Kidney (tissue), 14 donors: ENCODE measurements around the gene SCART1. TPM values are rescaled to one million over a fixed set of nuclear protein-coding genes. Genes with fewer than 3 reads are reported as not detected.

Experiments used
- DNase-seq, 5 donors: peaks; one replicate each; pipeline ENCODE4 v3.0.0-alpha.2; 2013 to 2020
- FAIRE-seq: peaks from 2 replicates; lab custom pipeline; 2012; peaks lifted over from hg19 to GRCh38; lab: Jason Lieb, UNC
- H3K27ac ChIP-seq, 2 donors: one replicate each; pipeline ENCODE4 v1.7.0; 2013; ENCODE audit warnings: low read depth in 2 of 2, low read length in 2 of 2, inconsistent platforms in 1 of 2
- H3K27me3 ChIP-seq: one replicate; pipeline ENCODE4 v1.7.1; 2013; ENCODE audit warnings: low read length, inconsistent platforms; ENCODE audit not compliant: control insufficient read depth, insufficient read depth
- H3K36me3 ChIP-seq, 3 donors: one replicate each; pipeline versions ENCODE4 v1.7.0 to v1.7.1; 2013; ENCODE audit warnings: low read length in 3 of 3, control low read depth in 1 of 3, inconsistent platforms in 1 of 3; ENCODE audit not compliant: insufficient read depth in 3 of 3, control insufficient read depth in 2 of 3
- H3K4me1 ChIP-seq, 3 donors: one replicate each; pipeline versions ENCODE4 v1.7.0 to v1.7.1; 2013; ENCODE audit warnings: low read length in 3 of 3, inconsistent platforms in 1 of 3, low read depth in 1 of 3; ENCODE audit not compliant: control insufficient read depth in 2 of 3, insufficient read depth in 2 of 3
- H3K4me3 ChIP-seq, 3 donors: one replicate each; pipeline versions ENCODE4 v1.7.0 to v1.8.1; 2013; ENCODE audit warnings: low read length in 3 of 3, control low read depth in 1 of 3, inconsistent platforms in 1 of 3
- H3K9ac ChIP-seq, 3 donors: one replicate each; pipeline versions ENCODE4 v1.7.0 to v1.7.1; 2013; ENCODE audit warnings: low read length in 3 of 3, control low read depth in 1 of 3, inconsistent platforms in 1 of 3
- H3K9me3 ChIP-seq, 3 donors: one replicate each; pipeline versions ENCODE4 v1.7.0 to v1.7.1; 2013; ENCODE audit warnings: low read length in 3 of 3, control low read depth in 1 of 3, inconsistent platforms in 1 of 3; ENCODE audit not compliant: control insufficient read depth in 2 of 3, insufficient read depth in 1 of 3
- CTCF ChIP-seq: IDR thresholded peaks from 3 replicates; pipeline ENCODE4 v1.5.1; 2012; ENCODE audit warnings: mild to moderate bottlenecking, moderate library complexity, borderline replicate concordance; ENCODE audit not compliant: insufficient read depth; ENCODE audit errors: extremely low read depth
- intact Hi-C: fragments of 100-400 bp; cut with DNase I; formaldehyde crosslinking; loops from one replicate; pipeline ENCODE4 v1.11.1; 2022
- polyA plus RNA-seq: library from polyadenylated mRNA; stranded (reverse); fragments of 350-450 nt; fragmentation: Illumina TruSeq; extraction: RNeasy Lipid Tissue Mini Kit (QIAGEN cat#74804); gene quantifications from one replicate; pipeline ENCODE4 v1.2.3, GENCODE V29; 2014; ENCODE audit warnings: low read depth, low replicate concordance; ENCODE audit not compliant: insufficient read depth
- total RNA-seq: library from RNA; stranded (reverse); fragmentation: NEBNext Ultra II Directional; extraction: Animal tissue kit (Norgen Biotek cat#: 25700); gene quantifications from one replicate; pipeline ENCODE4 v1.2.1, GENCODE V29; 2021
- donor health status: control.
- donor health status: control.
- donor health status: control.
- donor health status: control.
- donor health status: control.
- donor health status: DM: yes; HTN: yes; CAD: no.
- donor health status: Normal renal cell carcinoma (clear cell type).

SCART1 gene
- total and polyA plus RNA-seq, 2 donors from 2014 or later = 0.37 to 3.9 TPM

- TF ChIP-seq CTCF = no peak
- Histone ChIP-seq H3K27ac (no peak overlapping the region), H3K27me3 (no peaks in the 10 kb centered on the region), H3K4me1 (no peaks in the 10 kb centered on the region), H3K9me3 (no peaks in the 10 kb centered on the region), H3K9ac (no peak overlapping the region), H3K36me3 (no peaks in the 10 kb centered on the region), H3K4me3 (no peak overlapping the region)
- FAIRE-seq = no peak
- DNase-seq = peak in 1 of 5 donors; percentile 62
- intact Hi-C loops = no loop called here
Observed at GRCh38 chr10:133458710-133459453, 5.1 kb downstream of the SCART1 start.

DNA sequence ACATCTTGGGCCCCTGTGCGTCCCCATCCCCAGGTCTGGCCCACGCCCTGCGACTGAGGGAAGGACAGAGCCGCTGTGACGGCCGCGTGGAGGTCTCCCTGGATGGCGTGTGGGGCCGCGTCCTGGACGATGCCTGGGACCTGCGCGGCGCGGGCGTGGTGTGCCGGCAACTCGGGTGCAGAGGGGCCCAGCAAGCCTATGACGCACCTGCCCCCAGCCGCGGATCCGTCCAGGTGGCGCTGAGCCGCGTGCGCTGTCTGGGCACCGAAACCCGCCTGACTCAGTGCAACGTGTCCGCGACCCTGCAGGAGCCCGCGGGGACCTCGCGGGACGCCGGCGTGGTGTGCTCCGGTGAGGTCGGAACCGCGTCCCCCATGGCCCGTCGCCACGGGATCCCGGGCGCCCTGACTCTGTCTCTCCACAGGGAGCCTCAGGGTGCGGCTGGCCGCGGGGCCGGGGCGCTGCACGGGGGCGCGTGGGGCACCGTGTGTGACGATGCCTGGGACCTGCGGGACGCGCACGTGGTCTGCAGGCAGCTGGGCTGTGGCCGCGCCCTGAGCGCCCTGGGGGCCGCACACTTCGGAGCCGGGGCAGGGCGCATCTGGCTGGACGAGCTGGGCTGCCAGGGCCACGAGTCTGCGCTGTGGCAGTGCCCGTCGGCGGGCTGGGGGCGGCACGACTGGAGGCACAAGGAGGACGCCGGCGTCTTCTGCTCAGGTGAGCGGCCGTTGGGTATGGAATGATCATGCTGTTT is 5.9 kb downstream of the SCART1 start:
- H3K36me3 ChIP-seq = no peaks in the 10 kb centered on the region
- FAIRE-seq = no peak
- no peaks in the 10 kb centered on the region for H3K9me3 ChIP-seq
- H3K9ac ChIP-seq = no peak overlapping the region
- no peaks in the 10 kb centered on the region for H3K27me3 ChIP-seq
- H3K4me3 ChIP-seq = no peak overlapping the region
- no peak for TF ChIP-seq CTCF
- no peak overlapping the region for H3K27ac ChIP-seq
- H3K4me1 ChIP-seq = no peaks in the 10 kb centered on the region
- intact Hi-C loops = no loop called here
- DNase-seq = peak in 1 of 5 donors; percentile 65

GRCh38 chr10:133460208-133460769 is 6.5 kb downstream of the SCART1 start:
- Histone ChIP-seq H3K4me3 (no peak overlapping the region), H3K27me3 (no peaks in the 10 kb centered on the region), H3K9ac (no peak overlapping the region), H3K36me3 (no peaks in the 10 kb centered on the region), H3K4me1 (no peaks in the 10 kb centered on the region), H3K27ac (no peak overlapping the region), H3K9me3 (no peaks in the 10 kb centered on the region)
- intact Hi-C loops = no loop called here
- no peak for DNase-seq
- no peak for FAIRE-seq
- no peak for TF ChIP-seq CTCF
